GM23338 (cell line): ENCODE data around the gene ZDHHC7.

Source experiments
- CREB1 ChIP-seq: fragments of 250-450 bp; sonication (Bioruptor Pico); IDR thresholded peaks from 2 replicates; pipeline ENCODE4 v1.5.0; 2020; ENCODE audit warnings: low read depth, mild to moderate bottlenecking, moderate library complexity
- CTCF ChIP-seq, 2 experiments: fragments of 200-600 bp in 1 of 2; sonication (generic) in 1 of 2; conservative IDR thresholded peaks; 2 replicates each; pipeline versions ENCODE4 v1.5.1 to v1.6.1; 2016 to 2017; ENCODE audit warnings: antibody characterized with exemption in 2 of 2, low read depth in 2 of 2, mild to moderate bottlenecking in 2 of 2, moderate library complexity in 1 of 2
- EZH2 ChIP-seq: fragments of 200-600 bp; sonication (generic); IDR thresholded peaks from one replicate; pipeline ENCODE4 v1.8.0; 2017; ENCODE audit warnings: antibody characterized with exemption, mild to moderate bottlenecking, low read depth; ENCODE audit not compliant: unreplicated experiment
- EZH2phosphoT487 ChIP-seq: fragments of 200-600 bp; sonication (generic); IDR thresholded peaks from one replicate; pipeline ENCODE4 v1.8.1; 2018; ENCODE audit warnings: antibody characterized with exemption; ENCODE audit not compliant: unreplicated experiment
- JUNB ChIP-seq: IDR thresholded peaks from one replicate; pipeline ENCODE4 v1.6.1; 2016; ENCODE audit warnings: antibody characterized with exemption; ENCODE audit not compliant: unreplicated experiment
- NANOG ChIP-seq: IDR thresholded peaks from 2 replicates; pipeline ENCODE4 v1.6.1; 2016; ENCODE audit warnings: antibody characterized with exemption, borderline replicate concordance
- POLR2AphosphoS5 ChIP-seq: IDR thresholded peaks from 2 replicates; pipeline ENCODE4 v1.6.1; 2016; ENCODE audit warnings: antibody characterized with exemption, low read depth
- REST ChIP-seq: IDR thresholded peaks from one replicate; pipeline ENCODE4 v1.6.1; 2018; ENCODE audit warnings: antibody characterized with exemption; ENCODE audit not compliant: unreplicated experiment
- STAT1 ChIP-seq: IDR thresholded peaks from one replicate; pipeline ENCODE4 v1.6.1; 2016; ENCODE audit warnings: antibody characterized with exemption; ENCODE audit not compliant: unreplicated experiment
- ZNF114 ChIP-seq: fragments of 250-450 bp; sonication (Bioruptor Pico); IDR thresholded peaks from 2 replicates; pipeline ENCODE4 v1.5.0; 2020; ENCODE audit warnings: mild to moderate bottlenecking, moderate library complexity
- ZNF331 ChIP-seq: fragments of 250-450 bp; sonication (Bioruptor Pico); IDR thresholded peaks from 2 replicates; pipeline ENCODE4 v1.5.0; 2020; ENCODE audit warnings: low read depth, mild to moderate bottlenecking, moderate library complexity
- ZNF462 ChIP-seq: fragments of 250-450 bp; sonication (Bioruptor Pico); IDR thresholded peaks from 2 replicates; pipeline ENCODE4 v1.5.0; 2020; ENCODE audit warnings: mild to moderate bottlenecking, moderate library complexity
- TF ChIP-seq, protein P1 (sequence below): IDR thresholded peaks from 2 replicates; pipeline ENCODE4 v1.6.1; 2016; ENCODE audit warnings: antibody characterized with exemption

DNA sequence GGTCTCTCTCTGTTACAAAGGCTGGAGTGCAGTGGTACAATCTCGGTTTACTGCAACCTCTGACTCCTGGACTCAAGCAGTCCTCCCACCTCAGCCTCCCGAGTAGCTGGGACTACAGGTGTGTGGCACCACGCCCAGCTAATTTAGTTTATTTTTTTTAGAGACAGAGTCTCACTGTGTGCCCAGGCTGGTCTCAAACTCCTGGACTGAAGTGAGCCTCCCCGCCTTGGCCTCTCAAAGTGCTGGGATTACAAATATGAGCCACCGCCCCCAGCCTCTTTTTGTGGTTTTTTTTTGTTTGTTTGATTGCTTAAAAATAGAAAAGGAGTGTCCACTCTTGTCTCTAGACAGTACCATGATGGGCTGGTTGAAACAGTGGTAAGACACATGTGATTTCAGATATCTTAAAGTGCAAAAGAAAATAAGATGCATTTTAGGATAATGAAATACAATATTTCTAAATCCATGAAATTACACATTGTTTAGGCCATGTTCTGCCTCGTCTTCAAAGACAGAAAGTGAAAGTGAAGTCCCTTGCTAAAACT lies 43.7 kb upstream of the ZDHHC7 start:
- TF ChIP-seq CTCF (conservative IDR thresholded peaks at IDR 0.05; ENCODE audit: low read depth in 2 of 2) (no peak), ZNF114 (no peak), EZH2 (no peak), JUNB (no peak), POLR2AphosphoS5 (no peak), REST (no peak), EZH2phosphoT487 (no peak), STAT1 (no peak), CREB1 (no peak), ZNF331 (CRISPR knock-in tag) (no peak), ZNF462 (CRISPR knock-in tag) (no peak), NANOG (no peak)
- TF ChIP-seq, protein P1, sequence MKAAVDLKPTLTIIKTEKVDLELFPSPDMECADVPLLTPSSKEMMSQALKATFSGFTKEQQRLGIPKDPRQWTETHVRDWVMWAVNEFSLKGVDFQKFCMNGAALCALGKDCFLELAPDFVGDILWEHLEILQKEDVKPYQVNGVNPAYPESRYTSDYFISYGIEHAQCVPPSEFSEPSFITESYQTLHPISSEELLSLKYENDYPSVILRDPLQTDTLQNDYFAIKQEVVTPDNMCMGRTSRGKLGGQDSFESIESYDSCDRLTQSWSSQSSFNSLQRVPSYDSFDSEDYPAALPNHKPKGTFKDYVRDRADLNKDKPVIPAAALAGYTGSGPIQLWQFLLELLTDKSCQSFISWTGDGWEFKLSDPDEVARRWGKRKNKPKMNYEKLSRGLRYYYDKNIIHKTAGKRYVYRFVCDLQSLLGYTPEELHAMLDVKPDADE: no peak
